Skeletal muscle tissue (tissue), 4 donors: ENCODE data around the gene CNST. TPM values are rescaled to one million over a fixed set of nuclear protein-coding genes. Genes with fewer than 3 reads are reported as not detected.
"Not testable (repeated sequence)": the region's sequence is repeated elsewhere in the genome, so short reads cannot be mapped to it uniquely, and the experiment has no call there.

Source experiments
- H3K27ac ChIP-seq: one replicate; pipeline ENCODE4 v1.7.0; 2013; ENCODE audit warnings: mild to moderate bottlenecking, low read depth, low read length, inconsistent platforms
- H3K27me3 ChIP-seq, 3 donors: one replicate each; pipeline ENCODE4 v1.7.0; 2013; ENCODE audit warnings: low read length in 3 of 3; ENCODE audit not compliant: control insufficient read depth in 3 of 3, insufficient read depth in 3 of 3
- H3K36me3 ChIP-seq, 3 donors: one replicate each; pipeline ENCODE4 v1.7.0; 2013; ENCODE audit warnings: low read length in 3 of 3; ENCODE audit not compliant: control insufficient read depth in 3 of 3, insufficient read depth in 3 of 3
- H3K4me1 ChIP-seq, 3 donors: one replicate each; pipeline ENCODE4 v1.7.0; 2013; ENCODE audit warnings: low read length in 3 of 3, mild to moderate bottlenecking in 3 of 3; ENCODE audit not compliant: control insufficient read depth in 3 of 3, insufficient read depth in 3 of 3
- H3K4me3 ChIP-seq, 3 donors: one replicate each; pipeline ENCODE4 v1.7.0; 2013; ENCODE audit warnings: low read length in 3 of 3
- H3K9ac ChIP-seq, 3 donors: one replicate each; pipeline ENCODE4 v1.7.0; 2013; ENCODE audit warnings: low read length in 3 of 3, mild to moderate bottlenecking in 3 of 3, moderate library complexity in 2 of 3, low read depth in 1 of 3
- H3K9me3 ChIP-seq, 3 donors: one replicate each; pipeline ENCODE4 v1.7.0; 2013; ENCODE audit warnings: low read length in 3 of 3; ENCODE audit not compliant: control insufficient read depth in 3 of 3
- total RNA-seq: library from RNA; depleted of rRNA; stranded (reverse); fragments of >200 nt; gene quantifications from one replicate; pipeline ENCODE4 v1.2.3, GENCODE V29; 2014
- donor health status: Osteomylitis.

Gene CNST
- total RNA-seq, 1 donor from 2014 or later: 15.1 TPM

DNA sequence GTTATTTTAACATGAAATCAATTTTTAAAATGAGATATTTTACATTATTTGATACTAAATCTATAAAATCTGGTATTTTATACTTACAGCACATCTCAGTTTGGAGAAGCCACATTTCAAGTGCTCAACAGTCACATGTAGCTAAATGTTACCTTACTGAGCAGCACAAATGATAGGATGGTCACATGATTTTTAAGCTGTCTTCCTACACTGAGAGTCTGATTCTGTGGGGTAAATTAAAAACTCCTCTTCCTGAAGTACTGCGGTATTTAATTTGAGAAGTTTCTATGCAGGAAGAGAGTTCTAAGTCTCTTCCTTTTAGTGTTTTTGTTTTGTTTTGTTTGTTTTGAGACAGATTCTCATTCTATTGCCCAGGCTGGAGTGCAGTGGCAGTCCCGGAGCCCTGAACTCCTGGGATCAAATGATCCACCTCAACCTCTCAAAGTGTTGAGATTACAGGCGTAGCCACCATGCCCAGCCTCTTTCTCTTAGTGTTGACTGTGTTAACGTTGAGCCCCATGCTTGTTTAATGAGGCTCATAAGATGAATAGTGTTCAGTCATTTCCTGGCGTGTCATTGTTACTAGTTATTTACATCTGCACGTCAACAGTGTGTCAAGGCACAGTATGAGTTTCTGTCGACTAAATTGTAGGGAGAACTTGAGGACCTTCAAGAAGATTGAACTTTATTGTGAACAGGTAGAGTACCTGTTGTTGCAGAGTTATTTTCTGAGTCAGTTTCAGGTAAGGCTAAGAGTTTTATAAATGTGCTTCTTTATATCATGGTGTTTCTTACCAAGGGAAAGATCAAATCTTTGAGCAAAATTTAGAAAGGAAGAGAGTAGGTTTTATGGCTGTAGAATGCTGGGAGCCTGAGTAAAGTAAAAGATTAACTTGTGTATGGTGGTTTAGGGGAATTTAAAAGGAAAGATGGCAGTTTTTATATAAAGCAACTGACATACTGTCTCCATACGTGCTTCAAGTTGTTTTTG lies 3.3 kb downstream of the CNST start:
- Histone ChIP-seq H3K4me3 (peak overlapping the region in 1 of 3 donors; percentile 19), H3K4me1 (peaks cover 24 to 36% (median 29%) of the 10 kb centered on the region in 3 donors), H3K27ac (peak overlapping the region; percentile 31), H3K27me3 (no peaks in the 10 kb centered on the region), H3K9ac (peak overlapping the region in 2 of 3 donors; percentile 33 to 41), H3K9me3 (no peaks in the 10 kb centered on the region), H3K36me3 (no peaks in the 10 kb centered on the region)

DNA sequence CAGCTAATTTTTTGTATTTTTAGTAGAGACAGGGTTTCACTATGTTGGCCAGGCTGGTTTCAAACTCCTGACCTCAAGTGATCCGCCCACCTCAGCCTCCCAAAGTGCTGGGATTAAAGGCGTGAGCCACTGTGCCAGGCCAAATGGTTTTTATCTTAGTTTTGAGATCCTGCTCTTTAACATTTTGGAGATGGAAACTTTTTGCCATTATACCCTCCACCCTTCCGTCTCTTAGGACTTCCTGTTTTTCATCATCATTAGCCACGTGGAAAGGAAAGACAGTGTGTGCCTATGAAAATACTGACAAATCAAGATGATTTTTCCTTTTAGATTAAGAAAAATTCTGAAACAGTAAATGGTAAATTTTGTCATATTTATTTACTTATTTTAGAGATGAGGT lies 5.1 kb downstream of the CNST start:
- H3K4me3 ChIP-seq, H3K27me3 ChIP-seq, H3K9ac ChIP-seq, H3K9me3 ChIP-seq, H3K36me3 ChIP-seq: not testable (repeated sequence)
- peaks cover 14 to 28% (median 18%) of the 10 kb centered on the region in 3 donors for H3K4me1 ChIP-seq
- peak overlapping the region; percentile 56 for H3K27ac ChIP-seq

DNA sequence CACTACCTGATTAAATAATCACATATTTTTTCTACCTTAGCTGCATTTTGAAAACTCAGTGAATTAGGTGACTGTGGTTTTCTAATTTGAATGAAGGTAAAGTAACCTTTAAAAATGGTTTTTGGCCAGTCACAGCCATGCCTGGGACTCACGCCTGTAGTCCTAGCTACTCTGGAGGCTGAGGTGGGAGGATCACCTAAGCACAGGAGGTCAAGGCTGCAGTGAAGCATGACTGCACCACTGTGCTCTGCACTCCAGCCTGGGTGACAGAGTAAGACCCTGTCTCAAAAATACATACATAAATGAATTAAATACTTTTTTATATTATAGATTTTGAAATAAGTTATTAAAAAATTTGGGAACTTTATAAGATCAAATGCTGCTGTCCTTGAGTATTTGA lies 5.7 kb downstream of the CNST start:
- H3K27me3 ChIP-seq: no peaks in the 10 kb centered on the region
- no peak overlapping the region for H3K9ac ChIP-seq
- no peaks in the 10 kb centered on the region for H3K36me3 ChIP-seq
- H3K4me1 ChIP-seq: peaks cover 14 to 28% (median 18%) of the 10 kb centered on the region in 3 donors
- no peak overlapping the region for H3K4me3 ChIP-seq
- H3K27ac ChIP-seq: no peak overlapping the region
- H3K9me3 ChIP-seq: no peaks in the 10 kb centered on the region

DNA sequence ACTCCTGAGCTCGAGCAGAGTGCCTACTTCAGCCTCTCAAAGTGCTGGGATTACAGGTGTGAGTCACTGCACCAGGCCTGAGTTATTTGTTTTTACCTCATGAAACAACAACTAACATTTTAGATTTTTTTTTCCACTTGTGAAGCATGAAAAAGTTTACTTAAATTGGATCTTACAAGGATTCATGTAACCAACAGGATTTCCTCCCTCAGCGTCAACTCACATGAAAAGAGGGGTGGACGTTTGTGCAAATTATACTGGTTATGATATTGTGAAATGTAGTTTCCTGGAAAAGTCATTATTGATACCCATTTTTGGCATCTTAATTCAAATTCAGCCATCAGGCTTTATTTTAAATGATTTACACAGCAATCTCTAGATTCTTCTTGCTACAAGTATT lies 6.5 kb downstream of the CNST start:
- no peak overlapping the region for H3K4me3 ChIP-seq
- no peaks in the 10 kb centered on the region for H3K36me3 ChIP-seq
- H3K27me3 ChIP-seq: no peaks in the 10 kb centered on the region
- H3K9ac ChIP-seq: peak overlapping the region in 2 of 3 donors; percentile 14 to 55
- H3K4me1 ChIP-seq: peaks cover 14 to 30% (median 18%) of the 10 kb centered on the region in 3 donors
- peak overlapping the region; percentile 46 for H3K27ac ChIP-seq
- no peaks in the 10 kb centered on the region for H3K9me3 ChIP-seq

DNA sequence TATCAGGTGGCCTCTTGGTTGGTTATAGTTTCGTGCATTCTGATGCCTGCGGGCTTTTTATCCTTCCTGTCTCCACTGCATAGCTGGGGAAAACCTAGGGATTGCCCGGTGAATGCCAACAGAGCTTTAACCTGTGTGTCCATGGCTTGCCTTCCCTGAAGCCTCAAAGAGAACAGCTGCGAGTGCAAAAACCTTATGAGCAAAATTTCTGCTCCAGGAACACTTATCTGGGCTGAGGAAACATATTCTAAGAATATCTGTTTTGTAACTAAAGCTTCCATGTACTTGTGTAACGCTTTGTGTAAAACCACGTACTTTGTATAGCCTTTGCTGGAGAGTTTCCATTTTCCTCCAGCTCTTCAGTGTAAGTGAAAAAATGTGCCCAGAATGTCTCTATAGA lies 7.2 kb downstream of the CNST start:
- Histone ChIP-seq H3K9me3 (no peaks in the 10 kb centered on the region), H3K27me3 (no peaks in the 10 kb centered on the region), H3K4me1 (peaks cover 12 to 31% (median 16%) of the 10 kb centered on the region in 3 donors), H3K27ac (peak overlapping the region; percentile 46), H3K36me3 (no peaks in the 10 kb centered on the region), H3K4me3 (no peak overlapping the region), H3K9ac (peak overlapping the region; percentile 14 to 59 (median 55))

DNA sequence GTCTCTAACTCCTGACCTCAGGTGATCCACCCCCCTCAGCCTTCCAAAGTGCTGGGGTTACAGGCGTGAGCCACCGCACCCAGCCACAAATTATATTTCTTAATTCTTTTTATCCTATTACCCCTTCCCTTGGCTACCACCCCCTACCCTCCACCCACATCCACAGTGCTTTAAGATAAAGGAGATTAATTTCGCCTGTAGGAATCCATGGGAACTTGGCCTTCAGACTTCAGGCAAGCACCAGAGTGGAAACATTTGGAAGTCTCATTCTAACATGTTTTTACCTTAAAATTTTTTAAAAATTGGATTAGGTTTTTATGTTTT lies 10.4 kb downstream of the CNST start:
- no peak overlapping the region for H3K27ac ChIP-seq
- H3K4me3 ChIP-seq: no peak overlapping the region
- no peak overlapping the region for H3K9ac ChIP-seq
- peaks cover 11 to 27% (median 14%) of the 10 kb centered on the region in 3 donors for H3K4me1 ChIP-seq
- no peaks in the 10 kb centered on the region for H3K36me3 ChIP-seq
- H3K27me3 ChIP-seq: no peaks in the 10 kb centered on the region
- H3K9me3 ChIP-seq: no peaks in the 10 kb centered on the region

DNA sequence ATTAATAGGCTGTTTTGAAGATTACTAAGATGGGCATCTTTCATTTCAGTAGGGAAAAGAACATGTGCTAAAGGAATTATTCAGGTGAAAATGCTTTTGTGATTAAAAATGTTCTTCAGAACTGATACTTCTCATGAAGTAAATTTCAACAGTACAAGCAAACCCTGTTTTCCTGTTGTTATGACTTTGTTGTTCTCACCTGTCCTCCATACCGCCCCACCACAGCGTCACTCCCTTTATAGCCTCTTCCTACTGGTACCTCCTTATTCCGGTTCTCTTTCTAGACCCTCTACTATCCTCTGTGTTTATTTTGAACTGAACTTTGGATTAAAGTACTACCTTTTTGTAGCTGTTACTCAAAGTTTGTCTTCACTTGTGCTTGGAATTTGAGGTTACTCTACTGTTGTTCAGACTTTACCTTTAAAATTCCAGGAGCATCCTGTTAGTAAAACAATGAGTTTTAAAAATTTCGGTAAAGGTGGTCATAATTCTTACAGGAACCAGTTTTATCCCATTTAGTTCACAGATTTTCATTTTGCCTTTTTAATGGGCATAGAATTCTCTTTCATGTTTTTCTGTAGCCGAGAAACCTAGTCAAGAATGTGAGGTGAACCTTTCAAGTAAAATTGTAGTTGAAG lies 10.9 kb downstream of the CNST start:
- Histone ChIP-seq H3K27ac (peak overlapping the region; percentile 34), H3K9me3 (no peaks in the 10 kb centered on the region), H3K36me3 (no peaks in the 10 kb centered on the region), H3K4me3 (no peak overlapping the region), H3K27me3 (no peaks in the 10 kb centered on the region), H3K9ac (no peak overlapping the region), H3K4me1 (peaks cover 11 to 27% (median 14%) of the 10 kb centered on the region in 3 donors)

DNA sequence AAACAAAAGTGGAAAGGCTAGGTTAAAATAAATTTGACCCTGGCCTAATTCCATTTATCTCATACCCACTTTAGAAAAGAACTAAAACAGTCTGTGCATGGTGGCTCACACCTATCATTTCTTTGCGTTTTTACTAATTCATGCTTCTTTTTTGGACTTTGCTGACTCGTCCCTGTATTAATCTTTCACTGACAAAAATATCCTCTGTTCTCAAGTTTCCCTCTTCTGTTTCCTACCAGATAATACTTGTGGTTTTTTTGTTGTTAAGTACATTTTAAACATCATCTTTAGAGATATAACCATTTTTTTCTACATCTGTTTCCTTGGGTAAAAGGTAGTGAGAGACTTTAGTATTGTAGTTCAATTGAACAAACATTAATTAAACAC lies 11.5 kb downstream of the CNST start:
- Histone ChIP-seq H3K27me3 (no peaks in the 10 kb centered on the region), H3K36me3 (no peaks in the 10 kb centered on the region), H3K9ac (peak overlapping the region in 1 of 3 donors; percentile 61), H3K4me3 (no peak overlapping the region), H3K4me1 (peaks cover 13 to 26% (median 15%) of the 10 kb centered on the region in 3 donors), H3K9me3 (no peaks in the 10 kb centered on the region), H3K27ac (peak overlapping the region; percentile 34)

DNA sequence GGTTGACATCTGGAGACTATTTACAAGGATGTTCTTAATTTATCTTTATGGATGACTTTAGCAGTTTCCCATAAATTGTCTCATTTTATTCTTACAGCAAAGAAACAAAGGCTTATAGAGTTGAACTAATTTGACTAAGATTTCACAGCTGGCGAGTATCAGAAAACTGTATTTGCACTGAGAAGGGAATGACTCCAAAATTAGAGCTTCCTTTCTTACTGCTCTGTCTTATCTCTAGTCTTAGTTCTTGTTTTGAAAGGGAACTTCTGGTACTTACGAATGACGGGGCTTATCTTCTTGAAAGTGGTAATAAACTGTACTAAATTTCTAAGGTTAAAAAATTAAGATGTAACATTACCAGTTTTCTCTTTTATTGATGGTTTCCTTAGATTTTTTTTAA lies 13.6 kb downstream of the CNST start:
- Histone ChIP-seq H3K27ac (no peak overlapping the region), H3K4me1 (peaks cover 32 to 35% (median 33%) of the 10 kb centered on the region in 3 donors), H3K27me3 (no peaks in the 10 kb centered on the region), H3K36me3 (no peaks in the 10 kb centered on the region), H3K9me3 (no peaks in the 10 kb centered on the region), H3K4me3 (no peak overlapping the region), H3K9ac (no peak overlapping the region)
